Activated CD4-positive, alpha-beta T cell treated with anti-CD3 and anti-CD28 coated beads, Interleukin-2, amount 50 U/mL, for 4 hours (primary cell): ENCODE measurements around the gene UBE2G2.

ENCODE experiments used
- DNase-seq, 2 experiments: peaks; one replicate each; pipeline ENCODE4 v3.0.0-alpha.2; 2020

UBE2G2 gene

DNA sequence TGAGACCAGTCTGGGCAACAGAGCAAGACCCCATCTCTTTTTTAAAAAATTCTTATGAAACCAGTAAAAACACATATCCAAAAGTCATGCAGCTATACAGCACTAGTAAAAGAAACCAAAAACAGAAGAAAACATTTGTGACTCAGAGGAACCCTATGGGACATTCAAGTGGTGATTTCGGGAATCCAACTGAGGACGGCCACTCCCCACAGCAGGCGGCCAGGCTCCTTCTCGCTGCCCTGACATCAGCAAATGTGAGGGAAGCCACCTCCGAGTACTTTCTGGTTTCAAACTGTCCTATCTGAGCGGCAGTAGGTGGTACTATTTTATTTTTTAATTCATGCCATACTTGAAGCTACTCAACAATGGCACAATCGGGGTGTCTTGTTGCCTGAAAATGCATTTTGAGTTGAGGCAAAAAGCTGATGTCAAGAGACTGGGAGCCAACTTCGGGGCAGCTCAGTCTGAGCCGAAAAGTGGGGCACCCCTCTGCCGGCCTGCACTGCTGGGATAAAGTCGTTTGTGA, 12.9 kb upstream of the UBE2G2 start:
- DNase-seq = no peak

DNA sequence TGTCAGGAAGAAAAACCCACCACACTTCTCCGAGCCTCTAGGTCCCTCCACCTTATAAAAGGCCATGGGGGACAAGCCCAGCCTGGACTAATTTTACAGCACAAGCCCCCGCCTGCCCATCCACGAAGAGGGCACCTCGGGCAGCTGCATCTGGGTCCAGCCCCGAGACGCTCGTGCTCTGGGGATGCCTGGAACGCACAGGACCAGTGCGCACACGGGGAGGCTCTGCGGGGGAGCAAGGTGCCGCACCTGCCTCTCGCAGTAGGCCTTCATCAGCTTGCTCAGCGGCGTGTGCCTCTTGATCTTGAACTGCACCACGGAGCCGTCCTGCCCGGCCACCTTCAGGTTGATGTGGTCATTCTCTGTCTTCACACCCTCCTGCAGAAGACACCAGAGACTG, 12.1 kb upstream of the UBE2G2 start:
- no peak for DNase-seq

DNA sequence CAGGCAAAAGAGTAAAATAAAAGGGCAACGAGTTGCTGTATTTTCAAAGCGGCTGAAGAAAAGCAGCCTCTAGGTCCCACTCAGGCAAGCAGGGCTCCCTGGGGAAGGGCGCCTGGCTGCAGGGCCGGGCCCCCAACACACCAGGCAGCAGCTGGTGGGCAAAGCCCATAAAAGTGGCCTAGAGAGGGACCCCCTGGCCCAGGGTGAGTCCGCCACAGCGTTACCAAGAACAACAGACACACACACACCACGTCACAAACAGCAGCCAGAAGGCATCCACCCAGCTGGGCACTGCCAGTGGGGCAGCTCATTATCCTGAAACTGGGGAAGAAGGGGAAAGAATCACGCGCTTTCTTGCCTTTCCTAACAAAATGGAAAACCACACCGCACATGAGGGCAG, 11.5 kb upstream of the UBE2G2 start:
- DNase-seq = no peak

DNA sequence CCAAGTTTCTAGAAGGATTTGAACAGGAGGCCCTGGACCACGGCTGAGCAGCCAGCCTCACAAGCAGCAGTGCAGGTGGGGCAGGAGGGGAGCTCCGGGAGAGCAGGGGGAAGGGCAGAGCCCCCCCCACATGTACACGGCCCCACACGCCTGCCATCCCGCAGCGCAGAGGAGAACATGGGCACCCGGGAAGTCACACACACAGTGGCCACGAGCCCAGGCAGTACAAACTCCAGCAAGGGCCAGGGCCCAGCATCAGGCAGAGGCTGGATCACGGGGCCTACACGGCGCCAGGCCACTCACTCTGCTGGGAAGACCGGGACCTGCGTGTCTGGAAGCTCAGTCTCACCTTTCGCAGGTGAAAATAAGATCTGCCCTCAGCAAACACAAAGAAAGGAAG, 11.0 kb upstream of the UBE2G2 start:
- no peak for DNase-seq

DNA sequence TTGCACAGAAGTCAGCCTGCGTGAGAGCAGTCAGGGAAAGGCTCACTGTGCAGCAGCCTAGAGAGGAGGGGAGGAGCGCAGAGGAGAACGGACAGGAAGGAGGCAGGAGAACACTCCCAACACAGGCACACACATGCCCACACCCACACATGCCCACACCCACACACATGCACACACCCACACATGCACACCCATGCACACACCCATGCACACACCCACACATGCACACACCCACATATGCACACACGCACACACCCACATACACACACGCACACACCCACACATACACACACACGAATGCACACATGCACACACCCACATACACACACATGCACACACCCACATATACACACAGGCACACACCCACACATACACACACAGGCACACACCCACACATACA, 9.2 kb upstream of the UBE2G2 start:
- no peak for DNase-seq

GRCh38 chr21:44805859-44806258, 4.2 kb upstream of the UBE2G2 start:
- DNase-seq = no peak

DNA sequence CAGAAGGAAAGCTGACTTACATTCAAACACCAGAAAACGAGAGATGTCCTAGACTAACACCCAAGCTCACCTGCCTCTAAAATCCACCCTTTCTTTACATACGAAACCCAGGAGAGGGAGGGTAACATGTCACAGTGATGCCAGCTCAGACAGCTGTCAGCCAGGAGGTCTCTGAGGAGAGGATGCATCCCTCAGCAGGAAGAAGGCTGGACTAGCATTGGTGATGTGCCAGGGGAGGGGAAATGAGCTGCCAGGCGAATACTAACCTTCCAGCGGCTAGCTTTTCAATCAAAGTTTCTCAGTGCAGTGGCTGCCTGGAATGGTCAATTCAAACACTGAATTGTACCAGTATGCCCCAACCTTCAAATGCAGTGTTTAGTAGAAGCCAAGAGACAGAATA, 3.6 kb upstream of the UBE2G2 start:
- DNase-seq = no peak

- no peak for DNase-seq
These were observed 3.1 kb upstream of the UBE2G2 start for GRCh38 chr21:44804762-44805161.

DNA sequence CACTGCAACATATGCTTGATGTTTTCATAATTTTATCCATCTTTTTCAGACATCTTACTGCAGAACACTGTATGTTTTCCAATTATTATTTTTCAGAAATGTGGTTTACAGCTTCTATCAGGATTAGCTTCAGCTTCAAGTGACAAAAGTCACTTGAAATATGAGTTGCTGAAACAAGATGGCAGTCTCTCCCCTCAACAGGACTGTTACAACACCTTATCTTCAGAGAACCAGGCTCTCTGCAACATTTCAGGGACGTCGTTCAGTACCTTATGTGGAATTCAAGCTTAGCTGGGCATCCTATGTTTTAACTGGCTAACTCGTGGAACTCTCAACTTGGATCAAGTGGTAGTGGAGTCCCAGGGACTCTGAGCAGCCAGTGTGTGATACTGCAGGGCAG, 2.0 kb upstream of the UBE2G2 start:
- DNase-seq = no peak

GRCh38 chr21:44802396-44803153, 955 bp upstream of the UBE2G2 start:
- no peak for DNase-seq

DNA sequence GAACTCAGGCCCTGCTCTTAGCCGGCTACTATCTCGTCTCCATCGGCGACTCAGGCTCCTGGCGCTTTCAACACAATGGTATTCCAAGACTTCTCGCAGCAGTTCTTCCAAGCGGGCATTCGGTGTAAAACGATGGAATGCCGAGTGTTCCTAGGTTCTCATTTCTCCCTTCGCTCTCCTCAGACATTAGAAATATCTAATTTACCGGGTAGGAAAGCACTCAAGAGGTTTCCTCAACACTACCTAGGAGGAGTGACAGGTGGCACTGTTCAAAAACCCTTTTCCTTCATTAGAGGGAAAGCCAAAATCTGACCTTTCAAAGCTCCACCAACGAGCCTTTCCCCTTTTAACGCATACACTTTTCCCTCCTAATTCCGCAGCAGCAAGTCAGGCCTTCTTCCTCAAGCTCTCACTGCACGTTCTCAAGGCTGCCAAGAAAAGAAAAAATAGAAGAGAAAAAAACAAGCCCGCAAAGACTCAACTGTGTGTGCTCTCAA, 601 bp downstream of the UBE2G2 start:
- no peak for DNase-seq

GRCh38 chr21:44800103-44800502, 1.5 kb downstream of the UBE2G2 start:
- DNase-seq = no peak

- DNase-seq = no peak
These were observed 2.0 kb downstream of the UBE2G2 start for GRCh38 chr21:44799646-44800045.

GRCh38 chr21:44797775-44798174, 3.8 kb downstream of the UBE2G2 start:
- no peak for DNase-seq

DNA sequence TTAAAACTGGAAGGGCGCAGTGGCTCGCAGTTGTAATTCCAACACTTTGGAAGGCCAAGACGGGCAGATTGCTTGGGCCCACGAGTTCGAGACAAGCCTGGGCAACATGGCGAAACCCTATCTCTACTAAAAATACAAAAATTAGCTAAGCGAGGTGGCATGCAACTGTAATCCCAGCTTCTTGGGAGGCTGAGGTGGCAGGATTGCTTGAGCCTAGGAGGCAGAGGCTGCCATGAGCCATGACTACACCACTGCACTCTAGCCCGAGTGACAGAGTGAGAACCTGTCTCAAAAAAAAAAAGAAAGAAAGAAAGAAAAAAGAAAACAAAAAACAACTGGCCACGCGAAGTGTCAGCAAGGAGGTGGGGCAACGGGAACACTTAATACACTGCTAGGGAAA, 6.3 kb downstream of the UBE2G2 start:
- no peak for DNase-seq

DNA sequence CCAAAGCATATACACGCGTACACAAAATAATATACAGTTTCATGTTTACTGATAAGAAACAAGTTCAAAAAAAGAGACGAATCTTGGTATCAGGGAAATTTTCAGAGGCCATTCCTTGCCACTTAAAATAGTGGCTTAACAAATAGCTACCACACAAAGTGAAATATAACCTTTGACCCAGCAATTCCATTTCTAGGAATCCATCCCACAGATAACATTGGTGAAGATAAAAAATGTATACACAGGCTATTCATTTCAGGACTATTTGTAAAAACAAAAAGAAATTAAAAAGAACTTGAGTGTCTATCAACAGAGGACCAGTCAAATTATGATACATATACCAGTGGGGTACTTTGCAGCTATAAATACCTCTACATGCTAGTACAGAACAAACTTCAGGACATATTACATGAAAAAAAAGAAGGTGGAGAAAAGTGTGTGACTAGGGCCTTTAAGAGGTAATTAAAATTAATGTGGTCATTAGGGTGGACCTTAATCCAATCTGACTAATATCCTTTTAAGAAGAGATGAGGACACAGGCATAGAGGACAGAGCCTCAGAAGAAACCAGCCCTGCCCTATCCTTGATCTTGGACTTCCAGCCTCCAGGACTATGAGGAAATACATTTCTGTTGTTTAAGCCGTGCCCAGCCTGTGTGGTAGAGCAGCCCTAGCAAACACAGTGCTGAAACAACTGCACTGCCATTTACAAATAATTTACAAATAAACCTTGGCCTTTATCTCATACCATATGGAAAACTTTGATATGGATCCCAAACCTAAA, 7.8 kb downstream of the UBE2G2 start:
- no peak for DNase-seq

DNA sequence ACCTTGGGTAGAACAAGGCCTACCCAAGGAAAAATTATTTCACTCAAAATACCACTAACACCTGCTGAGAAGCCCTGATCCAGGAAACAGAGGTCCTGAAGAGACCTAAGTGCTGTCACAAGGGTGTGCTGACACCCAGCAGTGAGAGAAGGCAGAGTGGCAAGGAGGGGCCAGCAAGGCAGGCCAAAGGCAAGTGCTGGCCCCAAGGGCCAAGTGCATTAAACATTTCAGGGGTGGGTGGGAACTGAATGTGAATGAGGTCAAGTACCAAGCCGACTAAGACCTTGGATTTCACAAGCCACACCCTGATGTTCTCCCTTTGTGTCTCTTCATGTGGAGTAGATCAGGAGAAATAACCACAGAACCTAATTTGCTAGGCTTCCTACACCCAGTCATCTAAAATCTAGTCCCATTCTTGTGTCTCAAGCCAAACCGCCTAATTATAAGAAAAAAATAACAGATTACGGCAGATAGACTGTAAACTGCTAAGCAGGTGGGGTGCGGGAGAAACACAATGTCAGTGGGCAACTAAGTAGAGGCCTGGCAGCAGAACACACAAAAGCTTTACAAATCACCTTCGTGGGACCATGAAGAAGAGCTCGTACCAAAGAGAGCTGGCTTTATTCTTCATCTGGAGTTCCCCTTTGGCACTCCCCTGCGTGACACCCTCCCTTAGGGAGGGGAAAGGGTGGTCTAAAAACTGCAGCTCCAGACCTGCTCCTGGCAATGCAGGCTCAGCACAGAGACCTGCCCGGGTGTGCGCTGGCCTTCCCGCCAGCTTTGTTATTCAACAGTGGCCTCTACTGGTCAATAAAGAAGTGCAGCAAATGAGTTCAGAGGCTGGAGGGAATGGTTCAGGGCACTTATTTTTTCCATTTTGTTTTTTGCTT, 8.7 kb downstream of the UBE2G2 start:
- DNase-seq = peak in 1 of 2 experiments; percentile 23

GRCh38 chr21:44791993-44792392, 9.6 kb downstream of the UBE2G2 start:
- DNase-seq = no peak

GRCh38 chr21:44791246-44791645, 10.4 kb downstream of the UBE2G2 start:
- DNase-seq = no peak

GRCh38 chr21:44790368-44790767, 11.3 kb downstream of the UBE2G2 start:
- DNase-seq = no peak

- no peak for DNase-seq
These were observed 11.7 kb downstream of the UBE2G2 start for GRCh38 chr21:44789880-44790279.

DNA sequence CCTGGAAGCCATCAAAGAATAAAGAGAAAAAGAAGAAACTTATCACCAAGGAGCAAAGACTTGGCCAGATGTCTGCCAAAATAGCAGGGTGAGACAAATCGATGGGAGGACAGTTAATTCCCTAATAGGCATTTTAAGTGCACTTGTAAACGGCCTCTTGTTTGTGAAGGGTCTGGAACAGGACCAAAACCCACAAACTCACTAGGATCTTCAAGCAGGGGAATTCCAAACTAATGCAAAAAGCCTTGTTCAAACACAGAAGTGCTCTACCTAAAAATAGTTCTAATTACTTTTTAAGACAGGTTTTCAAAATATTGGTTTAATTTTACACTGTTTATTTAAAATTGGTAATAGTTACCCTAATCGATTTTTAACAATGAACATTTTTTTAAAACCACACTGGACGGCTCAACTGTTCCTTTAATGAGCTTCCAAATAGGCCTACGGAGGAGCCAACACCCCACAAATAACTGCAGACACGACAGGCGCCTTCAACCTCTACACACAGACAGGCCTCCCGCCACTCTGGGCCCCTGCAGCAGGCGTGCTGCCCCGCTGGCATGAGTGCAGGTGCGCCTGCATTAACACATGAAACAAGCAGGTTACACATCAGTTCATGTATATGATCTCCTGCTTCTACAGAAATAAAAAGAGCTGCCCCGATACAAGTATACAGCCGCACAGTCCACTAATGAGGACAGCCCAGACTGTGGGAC, 15.8 kb downstream of the UBE2G2 start:
- no peak for DNase-seq
